SU-DHL-6 (cell line): Measurements from ENCODE around the gene TEX13D.

Experiments used
- EZH2phosphoT487 ChIP-seq: fragments of 200-600 bp; sonication (generic), shearing (Covaris generic); conservative IDR thresholded peaks from 2 replicates; pipeline ENCODE4 v1.6.1; 2018; ENCODE audit warnings: mild to moderate bottlenecking, antibody characterized with exemption, low read length, moderate library complexity, mixed read lengths
- TF ChIP-seq, protein P1 (sequence below): fragments of 200-600 bp; sonication (generic); IDR thresholded peaks from one replicate; pipeline ENCODE4 v1.5.1; 2017; ENCODE audit warnings: antibody characterized with exemption, mild to moderate bottlenecking, low read length, moderate library complexity; ENCODE audit not compliant: insufficient read depth, poor library complexity, severe bottlenecking

DNA sequence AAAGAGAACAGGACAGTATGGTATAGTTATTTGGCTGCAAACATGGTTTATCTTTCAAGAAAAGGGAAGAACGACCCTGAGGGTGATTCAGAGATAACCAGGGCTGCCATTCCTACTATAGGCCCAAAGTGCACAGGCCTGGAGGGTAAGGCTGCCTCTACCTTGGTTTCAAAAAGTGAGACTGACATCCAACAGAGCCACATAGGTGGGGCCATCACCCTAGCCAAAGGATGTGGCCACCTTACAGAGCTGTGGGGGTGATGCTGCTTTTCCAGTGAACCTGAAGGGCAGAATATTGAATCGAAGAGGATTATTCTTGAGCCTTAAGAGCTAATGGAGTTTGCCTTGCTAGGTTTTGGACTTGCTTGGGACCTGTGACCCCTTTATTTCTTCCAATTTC, 29.6 kb downstream of the TEX13D start:
- TF ChIP-seq, protein P1, sequence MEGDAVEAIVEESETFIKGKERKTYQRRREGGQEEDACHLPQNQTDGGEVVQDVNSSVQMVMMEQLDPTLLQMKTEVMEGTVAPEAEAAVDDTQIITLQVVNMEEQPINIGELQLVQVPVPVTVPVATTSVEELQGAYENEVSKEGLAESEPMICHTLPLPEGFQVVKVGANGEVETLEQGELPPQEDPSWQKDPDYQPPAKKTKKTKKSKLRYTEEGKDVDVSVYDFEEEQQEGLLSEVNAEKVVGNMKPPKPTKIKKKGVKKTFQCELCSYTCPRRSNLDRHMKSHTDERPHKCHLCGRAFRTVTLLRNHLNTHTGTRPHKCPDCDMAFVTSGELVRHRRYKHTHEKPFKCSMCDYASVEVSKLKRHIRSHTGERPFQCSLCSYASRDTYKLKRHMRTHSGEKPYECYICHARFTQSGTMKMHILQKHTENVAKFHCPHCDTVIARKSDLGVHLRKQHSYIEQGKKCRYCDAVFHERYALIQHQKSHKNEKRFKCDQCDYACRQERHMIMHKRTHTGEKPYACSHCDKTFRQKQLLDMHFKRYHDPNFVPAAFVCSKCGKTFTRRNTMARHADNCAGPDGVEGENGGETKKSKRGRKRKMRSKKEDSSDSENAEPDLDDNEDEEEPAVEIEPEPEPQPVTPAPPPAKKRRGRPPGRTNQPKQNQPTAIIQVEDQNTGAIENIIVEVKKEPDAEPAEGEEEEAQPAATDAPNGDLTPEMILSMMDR = no peak
- no peak for TF ChIP-seq EZH2phosphoT487
